ENCODE data around the gene BAHCC1.
"Not testable (repeated sequence)": the region's sequence is repeated elsewhere in the genome, so short reads cannot be mapped to it uniquely, and the experiment has no call there.

The BAHCC1 gene

GRCh38 chr17:81424151-81425017, 29.1 kb downstream of the BAHCC1 start:
- H3K4me3 ChIP-seq (ENCODE audit: low read length, poor library complexity, severe bottlenecking) = no peak overlapping the region
- H3K4me2 ChIP-seq (ENCODE audit: low read depth, low read length, poor library complexity, severe bottlenecking) = no peak overlapping the region
- peaks cover 12% of the 10 kb centered on the region for H3F3A ChIP-seq (ENCODE audit: low read depth)
- H3K9me3 ChIP-seq (ENCODE audit: insufficient read depth, low read depth, low read length) = no peaks in the 10 kb centered on the region
- H3K79me2 ChIP-seq (ENCODE audit: insufficient read depth, low read length) = peaks cover 91% of the 10 kb centered on the region
- peaks cover 20% of the 10 kb centered on the region for H3K4me1 ChIP-seq (ENCODE audit: insufficient read depth, low read length, poor library complexity, severe bottlenecking)
- peaks cover 14% of the 10 kb centered on the region; the same call in 1 of the 2 replicates for H3K36me3 ChIP-seq (ENCODE audit: insufficient read depth, low read length)
- TF ChIP-seq CTCF (conservative IDR thresholded peaks at IDR 0.05; ENCODE audit: low read length) (no peak), EZH2phosphoT487 (IDR thresholded peaks at IDR 0.05; ENCODE audit: borderline replicate concordance) (no peak)
- no peak overlapping the region for H3K9ac ChIP-seq (ENCODE audit: low read depth, low read length, poor library complexity, severe bottlenecking)
- H3K27me3 ChIP-seq (ENCODE audit: insufficient read depth, low read length, poor library complexity, severe bottlenecking) = no peaks in the 10 kb centered on the region
- H4K20me1 ChIP-seq (ENCODE audit: insufficient read depth, low read length, poor library complexity, severe bottlenecking) = peaks cover 48% of the 10 kb centered on the region
- H2AFZ ChIP-seq (ENCODE audit: low read length) = no peak overlapping the region
- H3K9me2 ChIP-seq (replicated peaks; ENCODE audit: low read depth, low read length) = no peaks in the 10 kb centered on the region

GRCh38 chr17:81425041-81425440, 29.8 kb downstream of the BAHCC1 start:
- peaks cover 92% of the 10 kb centered on the region for H3K79me2 ChIP-seq (ENCODE audit: insufficient read depth, low read length)
- H4K20me1 ChIP-seq (ENCODE audit: insufficient read depth, low read length, poor library complexity, severe bottlenecking) = peaks cover 51% of the 10 kb centered on the region
- peaks cover 12% of the 10 kb centered on the region for H3F3A ChIP-seq (ENCODE audit: low read depth)
- not testable (repeated sequence) for H3K9ac ChIP-seq (ENCODE audit: low read depth, low read length, poor library complexity, severe bottlenecking); H3K27me3 ChIP-seq (ENCODE audit: insufficient read depth, low read length, poor library complexity, severe bottlenecking); H3K4me2 ChIP-seq (ENCODE audit: low read depth, low read length, poor library complexity, severe bottlenecking); H3K9me2 ChIP-seq (replicated peaks; ENCODE audit: low read depth, low read length); H2AFZ ChIP-seq (ENCODE audit: low read length); H3K4me3 ChIP-seq (ENCODE audit: low read length, poor library complexity, severe bottlenecking); H3K9me3 ChIP-seq (ENCODE audit: insufficient read depth, low read depth, low read length)
- peaks cover 13% of the 10 kb centered on the region; the same call in 1 of the 2 replicates for H3K36me3 ChIP-seq (ENCODE audit: insufficient read depth, low read length)
- peaks cover 22% of the 10 kb centered on the region for H3K4me1 ChIP-seq (ENCODE audit: insufficient read depth, low read length, poor library complexity, severe bottlenecking)

DNA sequence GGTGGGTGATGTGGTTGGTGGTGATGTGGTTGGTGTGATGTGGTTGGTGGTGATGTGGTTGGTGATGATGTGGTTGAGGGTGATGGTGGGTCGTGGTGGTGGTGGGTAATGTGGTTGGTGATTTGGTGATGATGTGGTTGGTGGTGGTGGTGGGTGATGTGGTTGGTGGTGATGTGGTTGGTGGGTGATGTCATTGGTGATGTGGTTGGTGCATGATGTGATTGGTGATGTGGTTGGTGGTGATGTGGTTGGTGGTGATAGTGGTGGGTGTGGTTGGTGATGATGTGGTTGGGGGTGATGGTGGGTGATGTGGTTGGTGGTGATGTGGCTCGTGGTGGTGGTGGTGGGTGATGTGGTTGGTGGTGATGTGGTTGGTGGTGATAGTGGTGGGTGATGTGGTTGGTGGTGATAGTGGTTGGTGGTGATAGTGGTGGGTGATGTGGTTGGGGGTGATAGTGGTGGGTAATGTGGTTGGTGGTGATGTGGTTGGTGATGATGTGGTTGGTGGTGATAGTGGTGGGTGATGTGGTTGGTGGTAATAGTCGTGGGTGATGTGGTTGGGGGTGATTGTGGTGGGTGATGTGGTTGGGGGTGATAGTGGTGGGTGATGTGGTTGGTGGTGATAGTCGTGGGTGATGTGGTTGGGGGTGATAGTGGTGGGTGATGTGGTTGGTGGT, 30.6 kb downstream of the BAHCC1 start:
- H3K4me3 ChIP-seq (ENCODE audit: low read length, poor library complexity, severe bottlenecking); H3K9me2 ChIP-seq (replicated peaks; ENCODE audit: low read depth, low read length); H3K36me3 ChIP-seq (ENCODE audit: insufficient read depth, low read length); H2AFZ ChIP-seq (ENCODE audit: low read length); H3K9me3 ChIP-seq (ENCODE audit: insufficient read depth, low read depth, low read length); H3K4me2 ChIP-seq (ENCODE audit: low read depth, low read length, poor library complexity, severe bottlenecking); H3K9ac ChIP-seq (ENCODE audit: low read depth, low read length, poor library complexity, severe bottlenecking); H3K27me3 ChIP-seq (ENCODE audit: insufficient read depth, low read length, poor library complexity, severe bottlenecking): not testable (repeated sequence)
- H3K79me2 ChIP-seq (ENCODE audit: insufficient read depth, low read length) = peaks cover 91% of the 10 kb centered on the region
- peaks cover 22% of the 10 kb centered on the region for H3K4me1 ChIP-seq (ENCODE audit: insufficient read depth, low read length, poor library complexity, severe bottlenecking)
- H3F3A ChIP-seq (ENCODE audit: low read depth) = peaks cover 12% of the 10 kb centered on the region
- H4K20me1 ChIP-seq (ENCODE audit: insufficient read depth, low read length, poor library complexity, severe bottlenecking) = peaks cover 46% of the 10 kb centered on the region

- Histone ChIP-seq H3F3A (ENCODE audit: low read depth) (peaks cover 12% of the 10 kb centered on the region), H3K9ac (ENCODE audit: low read depth, low read length, poor library complexity, severe bottlenecking) (no peak overlapping the region), H3K4me1 (ENCODE audit: insufficient read depth, low read length, poor library complexity, severe bottlenecking) (peaks cover 22% of the 10 kb centered on the region), H3K36me3 (ENCODE audit: insufficient read depth, low read length) (peaks cover 8% of the 10 kb centered on the region; the same call in 1 of the 2 replicates), H4K20me1 (ENCODE audit: insufficient read depth, low read length, poor library complexity, severe bottlenecking) (peaks cover 41% of the 10 kb centered on the region), H3K9me2 (replicated peaks; ENCODE audit: low read depth, low read length) (no peaks in the 10 kb centered on the region), H3K9me3 (ENCODE audit: insufficient read depth, low read depth, low read length) (no peaks in the 10 kb centered on the region), H3K4me3 (ENCODE audit: low read length, poor library complexity, severe bottlenecking) (no peak overlapping the region), H3K27me3 (ENCODE audit: insufficient read depth, low read length, poor library complexity, severe bottlenecking) (no peaks in the 10 kb centered on the region), H3K4me2 (ENCODE audit: low read depth, low read length, poor library complexity, severe bottlenecking) (no peak overlapping the region), H3K79me2 (ENCODE audit: insufficient read depth, low read length) (peaks cover 90% of the 10 kb centered on the region), H2AFZ (ENCODE audit: low read length) (no peak overlapping the region)
- TF ChIP-seq EZH2phosphoT487 (IDR thresholded peaks at IDR 0.05; ENCODE audit: borderline replicate concordance) (no peak), CTCF (conservative IDR thresholded peaks at IDR 0.05; ENCODE audit: low read length) (no peak)
Measured at GRCh38 chr17:81426393-81427172, 31.3 kb downstream of the BAHCC1 start.
